Measurements from ENCODE around the gene MKRN2OS. TPM values are rescaled to one million over a fixed set of nuclear protein-coding genes. Genes with fewer than 3 reads are reported as not detected.

Gene MKRN2OS
- total and polyA plus RNA-seq, 2 donors from 2014 or later, result 1.7 TPM; not detected in 1

DNA sequence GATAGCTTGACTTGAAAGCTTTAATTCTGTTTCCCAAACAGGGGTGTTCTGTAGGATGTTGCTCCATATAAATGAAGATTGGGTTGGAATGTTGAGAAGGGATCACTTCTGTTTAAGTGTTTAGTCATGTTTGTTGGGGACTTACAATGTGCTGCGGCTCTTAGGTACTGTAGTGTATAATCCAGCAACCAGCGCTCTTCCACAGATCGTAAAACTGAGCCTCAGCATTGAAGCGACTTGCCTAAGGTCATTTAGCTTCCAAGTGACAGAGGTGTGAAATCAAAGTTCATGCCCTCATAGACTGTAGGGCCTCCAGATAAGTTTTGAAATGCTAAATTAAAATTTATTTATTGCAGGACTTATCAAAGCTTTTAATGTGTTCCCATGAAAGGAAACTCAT lies 13.4 kb upstream of the MKRN2OS start:
- FAIRE-seq (no peak), DNase-seq (no peak)
- Histone ChIP-seq H3K4me3 (ENCODE audit: low read length in 3 of 3) (peak overlapping the region in 2 of 3 donors; percentile 8 to 95), H3K4me1 (ENCODE audit: control insufficient read depth in 2 of 3, insufficient read depth in 2 of 3, low read depth in 1 of 3, low read length in 3 of 3) (peaks cover 0 to 19% (median 8%) of the 10 kb centered on the region in 3 donors), H3K9me3 (ENCODE audit: control insufficient read depth in 2 of 3, insufficient read depth in 1 of 3, low read length in 3 of 3) (no peaks in the 10 kb centered on the region), H3K9ac (ENCODE audit: low read length in 3 of 3) (no peak overlapping the region), H3K27ac (ENCODE audit: low read depth in 2 of 2, low read length in 2 of 2) (no peak overlapping the region), H3K27me3 (ENCODE audit: control insufficient read depth, insufficient read depth, low read length) (no peaks in the 10 kb centered on the region), H3K36me3 (ENCODE audit: control insufficient read depth in 2 of 3, insufficient read depth in 3 of 3, low read length in 3 of 3) (no peaks in the 10 kb centered on the region)
- TF ChIP-seq, protein P1, sequence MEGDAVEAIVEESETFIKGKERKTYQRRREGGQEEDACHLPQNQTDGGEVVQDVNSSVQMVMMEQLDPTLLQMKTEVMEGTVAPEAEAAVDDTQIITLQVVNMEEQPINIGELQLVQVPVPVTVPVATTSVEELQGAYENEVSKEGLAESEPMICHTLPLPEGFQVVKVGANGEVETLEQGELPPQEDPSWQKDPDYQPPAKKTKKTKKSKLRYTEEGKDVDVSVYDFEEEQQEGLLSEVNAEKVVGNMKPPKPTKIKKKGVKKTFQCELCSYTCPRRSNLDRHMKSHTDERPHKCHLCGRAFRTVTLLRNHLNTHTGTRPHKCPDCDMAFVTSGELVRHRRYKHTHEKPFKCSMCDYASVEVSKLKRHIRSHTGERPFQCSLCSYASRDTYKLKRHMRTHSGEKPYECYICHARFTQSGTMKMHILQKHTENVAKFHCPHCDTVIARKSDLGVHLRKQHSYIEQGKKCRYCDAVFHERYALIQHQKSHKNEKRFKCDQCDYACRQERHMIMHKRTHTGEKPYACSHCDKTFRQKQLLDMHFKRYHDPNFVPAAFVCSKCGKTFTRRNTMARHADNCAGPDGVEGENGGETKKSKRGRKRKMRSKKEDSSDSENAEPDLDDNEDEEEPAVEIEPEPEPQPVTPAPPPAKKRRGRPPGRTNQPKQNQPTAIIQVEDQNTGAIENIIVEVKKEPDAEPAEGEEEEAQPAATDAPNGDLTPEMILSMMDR (IDR thresholded peaks at IDR 0.05; ENCODE audit: borderline replicate concordance, extremely low read depth, insufficient read depth), result no peak
- intact Hi-C loops (cut with DNase I), result no loop called here

DNA sequence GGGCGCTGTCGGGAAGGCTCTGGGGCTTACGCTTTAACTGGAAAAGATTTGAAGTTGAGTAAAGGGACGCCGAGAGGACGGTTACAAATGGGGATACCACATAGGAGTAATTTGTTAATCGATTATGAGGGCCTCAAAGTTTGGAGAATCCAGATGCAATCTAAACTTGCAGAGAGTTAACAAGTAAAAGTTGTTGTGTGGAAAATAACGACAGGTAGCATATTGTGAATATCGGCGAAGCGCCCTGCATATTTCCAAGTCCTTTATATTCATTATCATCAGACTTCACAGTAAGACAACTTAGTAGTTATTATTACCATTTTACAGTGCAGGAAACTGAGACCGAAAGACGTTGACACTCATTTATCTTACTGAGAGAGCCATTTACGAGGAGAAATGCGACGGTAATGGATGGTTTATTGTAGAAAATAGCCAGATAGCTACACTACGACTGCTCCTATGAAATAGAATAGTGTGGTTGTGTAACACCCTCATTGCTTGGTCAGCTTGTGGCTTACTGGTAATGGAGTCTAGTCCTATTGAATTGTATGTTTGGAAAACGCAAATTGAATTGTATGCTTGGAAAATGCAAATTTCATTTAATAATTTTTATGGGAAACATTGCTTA lies 12.3 kb upstream of the MKRN2OS start:
- DNase-seq, result no peak
- no peak for FAIRE-seq
- intact Hi-C loops (cut with DNase I), result no loop called here

DNA sequence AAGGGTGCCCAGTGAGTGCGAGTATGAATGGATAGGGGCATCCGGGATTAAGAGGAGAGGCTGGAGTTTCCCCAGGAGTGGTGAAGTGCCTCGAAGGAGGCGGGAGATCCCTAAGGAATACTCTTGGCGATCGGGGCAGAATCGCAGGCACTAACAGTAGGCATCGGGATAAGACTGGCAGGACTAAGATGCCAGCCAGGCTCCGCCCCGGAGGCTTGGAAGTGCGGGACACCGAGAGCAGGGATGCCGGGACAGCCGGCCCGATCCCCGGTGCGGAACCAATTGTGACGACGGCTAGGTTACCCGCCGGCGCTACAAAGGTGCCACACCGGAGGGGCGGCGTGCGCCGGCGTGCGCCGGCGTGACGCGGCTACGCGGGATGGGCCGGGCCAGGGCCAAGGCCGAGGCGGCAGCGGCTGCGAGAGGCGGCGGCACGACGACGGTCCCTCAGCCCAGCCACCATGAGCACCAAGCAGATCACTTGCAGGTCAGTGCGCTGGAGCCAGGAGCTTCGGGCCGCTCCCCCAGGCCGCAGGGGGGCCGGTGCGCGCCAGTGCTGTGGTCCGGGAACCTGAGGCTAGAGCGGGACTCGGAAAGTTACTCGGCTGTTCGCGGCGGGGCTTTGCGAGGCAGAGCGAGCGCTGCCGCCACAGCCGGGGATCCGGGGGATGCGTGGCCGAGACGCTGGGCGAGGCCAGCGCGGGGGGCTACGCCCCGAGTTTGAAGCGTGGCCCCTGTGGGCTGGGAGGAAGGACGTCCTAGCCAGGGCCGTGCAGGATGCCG lies 11.6 kb upstream of the MKRN2OS start, which contains the start of gene MKRN2:
Gene MKRN2, plus strand, starts transcription at position 398 of the 783 bp plus-strand sequence. Its CDS starts 64 bp downstream, at position 462.
- intact Hi-C loops (cut with DNase I), result no loop called here
- TF ChIP-seq, protein P1 (IDR thresholded peaks at IDR 0.05; ENCODE audit: borderline replicate concordance, extremely low read depth, insufficient read depth), result no peak
- Histone ChIP-seq H3K27ac (ENCODE audit: low read depth in 2 of 2, low read length in 2 of 2) (peak within 1 kb of the TSS; percentile 91 to 97), H3K36me3 (ENCODE audit: control insufficient read depth in 2 of 3, insufficient read depth in 3 of 3, low read length in 3 of 3) (no peaks in the 10 kb centered on the region), H3K27me3 (ENCODE audit: control insufficient read depth, insufficient read depth, low read length) (no peaks in the 10 kb centered on the region), H3K4me1 (ENCODE audit: control insufficient read depth in 2 of 3, insufficient read depth in 2 of 3, low read depth in 1 of 3, low read length in 3 of 3) (peaks cover 0 to 19% (median 8%) of the 10 kb centered on the region in 3 donors), H3K9me3 (ENCODE audit: control insufficient read depth in 2 of 3, insufficient read depth in 1 of 3, low read length in 3 of 3) (no peaks in the 10 kb centered on the region), H3K9ac (ENCODE audit: low read length in 3 of 3) (peak within 1 kb of the TSS; percentile 55 to 92 (median 73)), H3K4me3 (ENCODE audit: low read length in 3 of 3) (peak within 1 kb of the TSS; percentile 76 to 95 (median 85))
- DNase-seq (peak; percentile 92 to 96 (median 95)), FAIRE-seq (no peak)

More for the DNA sequence above, 12.3 kb upstream of the MKRN2OS start:
- peak overlapping the region; percentile 91 to 97 for H3K27ac ChIP-seq (ENCODE audit: low read depth in 2 of 2, low read length in 2 of 2)
- peak overlapping the region; percentile 38 to 92 (median 73) for H3K9ac ChIP-seq (ENCODE audit: low read length in 3 of 3)
- H3K36me3 ChIP-seq (ENCODE audit: control insufficient read depth in 2 of 3, insufficient read depth in 3 of 3, low read length in 3 of 3), result no peaks in the 10 kb centered on the region
- no peaks in the 10 kb centered on the region for H3K27me3 ChIP-seq (ENCODE audit: control insufficient read depth, insufficient read depth, low read length)
- peak overlapping the region; percentile 76 to 95 (median 85) for H3K4me3 ChIP-seq (ENCODE audit: low read length in 3 of 3)
- H3K4me1 ChIP-seq (ENCODE audit: control insufficient read depth in 2 of 3, insufficient read depth in 2 of 3, low read depth in 1 of 3, low read length in 3 of 3), result peaks cover 0 to 19% (median 8%) of the 10 kb centered on the region in 3 donors
- no peaks in the 10 kb centered on the region for H3K9me3 ChIP-seq (ENCODE audit: control insufficient read depth in 2 of 3, insufficient read depth in 1 of 3, low read length in 3 of 3)
- TF ChIP-seq, protein P1 (IDR thresholded peaks at IDR 0.05; ENCODE audit: borderline replicate concordance, extremely low read depth, insufficient read depth), result no peak

Data from kidney (tissue), 14 donors.